ENCODE results near the gene EPHA2. TPM values are rescaled to one million over a fixed set of nuclear protein-coding genes. Genes with fewer than 3 reads are reported as not detected.

The EPHA2 gene
- total and polyA plus RNA-seq, 12 donors: 0.83 to 49.5 (median 14.8) TPM

DNA sequence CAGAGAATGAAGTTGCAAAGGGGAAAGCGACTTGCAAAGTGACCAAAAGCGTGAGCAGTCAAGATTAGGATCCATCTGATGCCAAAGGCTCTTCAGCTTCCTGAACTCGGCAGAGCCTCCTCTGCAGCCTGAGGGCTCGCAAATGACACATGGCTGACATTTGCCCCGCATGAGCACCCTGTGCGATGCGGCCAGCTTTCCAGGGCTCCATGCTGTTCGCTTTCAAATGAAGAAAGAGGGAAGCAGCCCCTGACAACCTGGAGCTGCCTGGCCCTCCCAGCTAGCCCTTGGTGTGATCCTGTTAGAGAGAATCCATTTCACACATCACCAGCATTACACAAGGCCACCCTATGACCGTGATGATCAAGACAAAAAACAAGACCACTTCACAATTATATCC is 62.3 kb downstream of the EPHA2 start:
- TF ChIP-seq, protein P1, sequence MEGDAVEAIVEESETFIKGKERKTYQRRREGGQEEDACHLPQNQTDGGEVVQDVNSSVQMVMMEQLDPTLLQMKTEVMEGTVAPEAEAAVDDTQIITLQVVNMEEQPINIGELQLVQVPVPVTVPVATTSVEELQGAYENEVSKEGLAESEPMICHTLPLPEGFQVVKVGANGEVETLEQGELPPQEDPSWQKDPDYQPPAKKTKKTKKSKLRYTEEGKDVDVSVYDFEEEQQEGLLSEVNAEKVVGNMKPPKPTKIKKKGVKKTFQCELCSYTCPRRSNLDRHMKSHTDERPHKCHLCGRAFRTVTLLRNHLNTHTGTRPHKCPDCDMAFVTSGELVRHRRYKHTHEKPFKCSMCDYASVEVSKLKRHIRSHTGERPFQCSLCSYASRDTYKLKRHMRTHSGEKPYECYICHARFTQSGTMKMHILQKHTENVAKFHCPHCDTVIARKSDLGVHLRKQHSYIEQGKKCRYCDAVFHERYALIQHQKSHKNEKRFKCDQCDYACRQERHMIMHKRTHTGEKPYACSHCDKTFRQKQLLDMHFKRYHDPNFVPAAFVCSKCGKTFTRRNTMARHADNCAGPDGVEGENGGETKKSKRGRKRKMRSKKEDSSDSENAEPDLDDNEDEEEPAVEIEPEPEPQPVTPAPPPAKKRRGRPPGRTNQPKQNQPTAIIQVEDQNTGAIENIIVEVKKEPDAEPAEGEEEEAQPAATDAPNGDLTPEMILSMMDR (IDR thresholded peaks at IDR 0.05): no peak
- no peak for TF ChIP-seq POLR2A (IDR thresholded peaks at IDR 0.05)
- Histone ChIP-seq H3K4me1 (replicated peaks in 1 of 2) (no peaks in the 10 kb centered on the region), H3K36me3 (replicated peaks in 1 of 2) (no peaks in the 10 kb centered on the region), H3K9me3 (replicated peaks in 1 of 3) (no peaks in the 10 kb centered on the region), H3K27me3 (no peaks in the 10 kb centered on the region), H3K4me3 (no peak overlapping the region), H3K27ac (no peak overlapping the region)
- WGBS, 4 donors: 70 to 81% (median 77%) methylated on average over 9 of the region's 9 CpGs
- DNase-seq: no peak
- intact Hi-C loops (cut with DNase I): no loop called here

- WGBS, 4 donors: 75 to 87% (median 82%) methylated on average over 7 to 9 of the region's 9 CpGs
Observed at GRCh38 chr1:16092923-16093511, 62.9 kb downstream of the EPHA2 start.

GRCh38 chr1:16092097-16092922 is 63.6 kb downstream of the EPHA2 start:
- H3K27me3 ChIP-seq: no peaks in the 10 kb centered on the region
- no peak for DNase-seq
- intact Hi-C loops (cut with DNase I): no loop called here
- WGBS, 4 donors: 83 to 91% (median 90%) methylated on average over 9 to 18 of the region's 18 CpGs
- no peaks in the 10 kb centered on the region for H3K9me3 ChIP-seq (replicated peaks in 1 of 3)
- TF ChIP-seq POLR2A (IDR thresholded peaks at IDR 0.05): no peak
- H3K36me3 ChIP-seq (replicated peaks in 1 of 2): no peaks in the 10 kb centered on the region
- no peaks in the 10 kb centered on the region for H3K4me1 ChIP-seq (replicated peaks in 1 of 2)
- H3K4me3 ChIP-seq: no peak overlapping the region
- H3K27ac ChIP-seq: no peak overlapping the region

More at GRCh38 chr1:16092923-16093511, 62.9 kb downstream of the EPHA2 start:
- no peak for DNase-seq
- Histone ChIP-seq H3K27ac (no peak overlapping the region), H3K36me3 (replicated peaks in 1 of 2) (no peaks in the 10 kb centered on the region), H3K4me3 (no peak overlapping the region), H3K4me1 (replicated peaks in 1 of 2) (no peaks in the 10 kb centered on the region), H3K9me3 (replicated peaks in 1 of 3) (no peaks in the 10 kb centered on the region), H3K27me3 (no peaks in the 10 kb centered on the region)
- intact Hi-C loops (cut with DNase I): no loop called here
- no peak for TF ChIP-seq POLR2A (IDR thresholded peaks at IDR 0.05)
- TF ChIP-seq, protein P1 (IDR thresholded peaks at IDR 0.05): no peak

DNA sequence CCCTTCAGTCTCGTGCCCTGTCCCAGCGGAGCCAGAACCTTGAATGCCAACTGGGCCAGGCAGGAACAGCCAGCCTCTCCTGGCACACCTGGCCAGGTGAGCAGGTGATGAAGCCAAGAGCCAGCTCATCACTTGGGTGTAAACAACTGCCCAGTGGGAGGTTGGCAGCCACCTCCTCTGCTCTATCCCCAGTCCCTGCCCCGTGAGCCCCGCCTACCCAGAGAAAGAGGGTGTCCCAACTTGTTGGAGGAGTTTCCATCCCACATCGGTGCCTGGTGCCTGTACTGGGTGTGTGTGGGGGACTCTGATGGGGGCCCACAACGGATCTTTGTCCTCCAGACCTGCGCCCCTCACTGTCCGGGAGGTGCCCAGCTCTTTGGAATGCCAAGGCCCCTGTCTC is 64.6 kb downstream of the EPHA2 start:
- Histone ChIP-seq H3K27me3 (no peaks in the 10 kb centered on the region), H3K36me3 (replicated peaks in 1 of 2) (no peaks in the 10 kb centered on the region), H3K9me3 (replicated peaks in 1 of 3) (no peaks in the 10 kb centered on the region), H3K4me1 (replicated peaks in 1 of 2) (no peaks in the 10 kb centered on the region), H3K4me3 (no peak overlapping the region), H3K27ac (no peak overlapping the region)
- TF ChIP-seq POLR2A (IDR thresholded peaks at IDR 0.05): no peak
- TF ChIP-seq, protein P1 (IDR thresholded peaks at IDR 0.05): no peak
- 77 to 88% (median 84%) methylated on average over 7 to 8 of the region's 8 CpGs for WGBS, 4 donors
- DNase-seq: no peak
- intact Hi-C loops (cut with DNase I): no loop called here

Measured in adrenal gland (tissue), 12 donors.